Immature natural killer cell (primary cell): Measurements from ENCODE around the gene INPP5D. TPM values are rescaled to one million over a fixed set of nuclear protein-coding genes. Genes with fewer than 3 reads are reported as not detected.
"Not testable (repeated sequence)": the region's sequence is repeated elsewhere in the genome, so short reads cannot be mapped to it uniquely, and the experiment has no call there.

ENCODE experiments used
- DNase-seq, 3 donors: peaks; one replicate each; pipeline ENCODE4 v3.0.0; 2022; ENCODE audit warnings: mixed read lengths in 1 of 3
- H3K27ac Mint-ChIP-seq, 6 donors: one replicate each; pipeline ENCODE4 v1.8.0; 2020; ENCODE audit warnings: mixed read lengths in 6 of 6, mild to moderate bottlenecking in 5 of 6, inconsistent platforms in 4 of 6, moderate library complexity in 3 of 6
- H3K27me3 Mint-ChIP-seq, 3 donors: one replicate each; pipeline ENCODE4 v1.8.0; 2020 to 2021; ENCODE audit warnings: low read depth in 3 of 3, mild to moderate bottlenecking in 3 of 3, mixed read lengths in 3 of 3, moderate library complexity in 3 of 3, inconsistent platforms in 1 of 3
- H3K36me3 Mint-ChIP-seq, 3 donors: one replicate each; pipeline ENCODE4 v1.8.0; 2020; ENCODE audit warnings: mixed read lengths in 3 of 3, inconsistent platforms in 2 of 3, mild to moderate bottlenecking in 2 of 3
- H3K4me1 Mint-ChIP-seq, 2 donors: one replicate each; pipeline ENCODE4 v1.8.0; 2020; ENCODE audit warnings: inconsistent platforms in 2 of 2, mild to moderate bottlenecking in 2 of 2, mixed read lengths in 2 of 2, moderate library complexity in 1 of 2
- H3K4me3 Mint-ChIP-seq, 5 donors: one replicate each; pipeline ENCODE4 v1.8.0; 2020; ENCODE audit warnings: mild to moderate bottlenecking in 5 of 5, mixed read lengths in 5 of 5, inconsistent platforms in 3 of 5, moderate library complexity in 3 of 5
- H3K9me3 Mint-ChIP-seq, 6 donors: one replicate each; pipeline ENCODE4 v1.8.0; 2020; ENCODE audit warnings: mild to moderate bottlenecking in 6 of 6, mixed read lengths in 6 of 6, inconsistent platforms in 4 of 6, moderate library complexity in 3 of 6
- polyA plus RNA-seq, 3 donors: library from polyadenylated mRNA; unstranded; fragments of 300-500 nt; fragmentation: Illumina TruSeq; gene quantifications; one replicate each; pipeline ENCODE4 v1.2.3, GENCODE V29; 2021

The INPP5D gene
- polyA plus RNA-seq, 3 donors from 2014 or later, result 54.8 to 307 (median 73.5) TPM

DNA sequence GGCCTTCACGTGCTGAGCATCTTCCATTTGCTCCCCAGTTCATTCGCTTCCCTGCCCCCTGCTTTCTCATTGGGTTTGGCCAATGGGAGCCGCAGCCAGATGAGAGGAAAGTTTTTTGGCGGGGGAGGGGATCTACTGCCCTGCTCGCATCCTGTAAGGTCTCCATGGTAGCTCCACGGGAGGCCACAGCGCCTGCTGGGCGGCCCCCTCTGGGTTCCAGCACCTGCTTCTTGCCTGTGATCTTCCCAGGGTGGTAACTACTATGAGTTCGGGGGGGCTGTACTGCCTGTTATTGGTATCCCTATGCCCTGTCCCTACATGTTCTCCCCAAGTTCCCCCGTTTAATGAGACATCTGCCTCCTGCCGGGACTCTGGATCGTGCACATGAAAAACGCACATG lies 57.2 kb downstream of the INPP5D start:
- no peak for DNase-seq
- peaks cover 0 to 19% (median 17%) of the 10 kb centered on the region in 3 donors for H3K27me3 Mint-ChIP-seq
- peak overlapping the region; percentile 51 to 90 (median 76) for H3K27ac Mint-ChIP-seq
- no peaks in the 10 kb centered on the region for H3K9me3 Mint-ChIP-seq
- peaks cover 4 to 22% (median 5%) of the 10 kb centered on the region in 3 donors for H3K36me3 Mint-ChIP-seq
- H3K4me1 Mint-ChIP-seq, result peaks cover 89 to 97% of the 10 kb centered on the region in 2 donors
- H3K4me3 Mint-ChIP-seq, result peak overlapping the region in 4 of 5 donors; percentile 29 to 51 (median 44)

DNA sequence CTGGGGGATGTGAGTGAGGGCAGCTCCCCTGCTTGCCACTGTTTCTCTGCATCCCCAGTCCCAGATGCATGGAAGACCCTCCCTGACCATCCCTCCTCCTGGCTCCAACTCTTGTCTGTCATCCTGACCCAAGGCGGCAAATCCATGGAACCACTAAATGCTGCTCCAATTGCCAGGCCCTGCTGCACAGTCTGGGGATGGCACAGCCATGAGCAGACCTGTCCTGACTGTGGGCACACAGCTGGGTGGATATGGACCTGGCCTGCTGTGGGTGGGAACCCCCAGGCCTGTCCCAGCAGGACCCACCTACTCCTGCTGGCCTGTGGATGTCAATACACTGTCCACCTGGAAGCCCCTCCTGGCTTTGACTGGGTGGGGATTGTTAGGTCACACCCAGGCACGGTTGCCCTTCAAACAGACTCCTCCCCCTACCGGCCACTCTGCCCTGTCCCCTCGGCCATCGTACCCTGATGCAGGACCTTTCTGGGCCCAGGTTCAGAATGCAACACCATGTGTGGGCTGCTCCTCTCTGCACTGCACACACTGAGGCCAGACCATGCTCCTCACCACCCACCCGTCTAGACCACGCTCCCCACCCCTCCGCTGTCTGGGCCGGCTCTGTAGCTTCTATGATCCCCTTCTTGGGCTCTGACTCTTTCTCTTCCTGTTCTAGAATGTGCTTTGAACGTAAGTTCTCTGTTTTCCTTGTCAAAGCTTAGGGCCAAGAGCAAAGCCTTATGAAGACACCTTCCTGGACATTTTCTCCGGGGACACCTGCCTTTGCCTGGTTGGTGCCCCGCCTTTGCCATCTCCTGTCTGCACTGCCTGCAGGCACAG lies 57.9 kb downstream of the INPP5D start:
- Mint-ChIP-seq H3K27ac (peak overlapping the region; percentile 51 to 90 (median 84)), H3K4me3 (peak overlapping the region; percentile 13 to 61 (median 49)), H3K36me3 (peaks cover 9 to 25% (median 12%) of the 10 kb centered on the region in 3 donors), H3K4me1 (peaks cover 86 to 97% of the 10 kb centered on the region in 2 donors), H3K9me3 (no peaks in the 10 kb centered on the region), H3K27me3 (peaks cover 0 to 20% (median 19%) of the 10 kb centered on the region in 3 donors)
- no peak for DNase-seq

DNA sequence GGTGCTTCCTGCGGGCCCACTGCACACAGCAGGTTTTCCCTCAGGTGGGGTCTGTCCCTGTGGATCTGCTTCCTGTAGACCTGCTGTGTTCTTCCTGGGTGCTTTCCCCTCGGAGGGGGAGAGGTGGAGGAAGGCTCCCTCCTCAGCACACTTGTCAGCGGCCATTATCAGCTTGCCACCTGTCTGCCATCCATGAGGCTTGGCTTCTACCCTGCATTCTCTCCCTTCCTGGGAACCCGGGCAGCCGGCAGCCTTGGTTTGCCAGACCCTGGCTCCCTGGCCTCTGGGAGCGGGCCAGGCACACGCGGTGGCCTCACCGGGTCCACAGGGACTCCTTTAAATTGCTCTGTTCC lies 58.5 kb downstream of the INPP5D start:
- H3K4me1 Mint-ChIP-seq, result peaks cover 80 to 94% of the 10 kb centered on the region in 2 donors
- H3K27me3 Mint-ChIP-seq, result peaks cover 0 to 19% (median 14%) of the 10 kb centered on the region in 3 donors
- peak overlapping the region; percentile 51 to 90 (median 84) for H3K27ac Mint-ChIP-seq
- no peak for DNase-seq
- peaks cover 14 to 30% (median 17%) of the 10 kb centered on the region in 3 donors for H3K36me3 Mint-ChIP-seq
- H3K9me3 Mint-ChIP-seq, result no peaks in the 10 kb centered on the region
- peak overlapping the region; percentile 11 to 61 (median 39) for H3K4me3 Mint-ChIP-seq

DNA sequence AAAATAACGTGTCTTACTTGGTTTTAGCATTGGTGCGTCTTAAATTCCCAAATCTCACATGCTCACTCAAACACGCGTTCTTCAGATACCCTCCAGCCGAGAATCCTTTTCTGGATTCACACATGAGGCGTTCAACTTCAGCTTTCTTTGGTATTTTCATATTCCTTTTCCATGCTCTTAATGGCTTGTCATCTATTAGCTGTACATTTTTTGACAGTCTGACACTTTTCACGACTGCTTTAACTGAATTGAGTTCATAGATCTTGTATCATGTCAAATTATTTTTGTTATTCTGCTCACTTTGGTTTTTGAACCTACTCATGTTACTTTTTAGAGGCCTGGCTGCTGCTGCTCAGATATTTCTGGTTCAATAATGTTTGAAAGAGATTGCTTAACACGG lies 59.0 kb downstream of the INPP5D start:
- Mint-ChIP-seq H3K27ac (peak overlapping the region; percentile 51 to 90 (median 80)), H3K36me3 (peaks cover 16 to 32% (median 19%) of the 10 kb centered on the region in 3 donors), H3K9me3 (no peaks in the 10 kb centered on the region), H3K4me3 (peak overlapping the region in 3 of 5 donors; percentile 11 to 51 (median 22)), H3K4me1 (peaks cover 75 to 91% of the 10 kb centered on the region in 2 donors), H3K27me3 (peaks cover 0 to 21% (median 12%) of the 10 kb centered on the region in 3 donors)
- no peak for DNase-seq

DNA sequence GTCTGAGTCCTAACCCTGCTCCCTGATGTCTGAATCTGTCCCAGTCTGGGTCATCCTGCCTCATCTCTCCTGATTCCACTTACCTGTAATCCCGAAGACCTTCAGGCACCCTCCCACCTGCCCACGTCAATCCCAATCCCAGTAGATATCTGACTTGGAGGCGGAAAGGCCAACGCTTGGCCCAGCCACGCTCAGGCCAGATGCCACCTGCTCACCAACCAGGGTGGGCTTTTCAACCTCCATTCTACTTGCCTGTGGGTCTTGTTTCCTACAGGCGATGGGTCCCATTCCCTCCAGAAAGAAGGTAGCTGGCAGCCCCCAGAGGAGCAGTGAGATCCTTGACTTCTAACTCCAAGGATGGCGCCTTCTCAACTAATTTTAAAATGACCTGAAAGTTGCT lies 59.7 kb downstream of the INPP5D start:
- H3K4me1 Mint-ChIP-seq, result peaks cover 68 to 85% of the 10 kb centered on the region in 2 donors
- peaks cover 0 to 18% (median 9%) of the 10 kb centered on the region in 3 donors for H3K27me3 Mint-ChIP-seq
- H3K27ac Mint-ChIP-seq, result peak overlapping the region; percentile 6 to 90 (median 79)
- H3K36me3 Mint-ChIP-seq, result peaks cover 16 to 32% (median 19%) of the 10 kb centered on the region in 3 donors
- DNase-seq, result no peak
- no peaks in the 10 kb centered on the region for H3K9me3 Mint-ChIP-seq
- H3K4me3 Mint-ChIP-seq, result peak overlapping the region in 1 of 5 donors; percentile 51

DNA sequence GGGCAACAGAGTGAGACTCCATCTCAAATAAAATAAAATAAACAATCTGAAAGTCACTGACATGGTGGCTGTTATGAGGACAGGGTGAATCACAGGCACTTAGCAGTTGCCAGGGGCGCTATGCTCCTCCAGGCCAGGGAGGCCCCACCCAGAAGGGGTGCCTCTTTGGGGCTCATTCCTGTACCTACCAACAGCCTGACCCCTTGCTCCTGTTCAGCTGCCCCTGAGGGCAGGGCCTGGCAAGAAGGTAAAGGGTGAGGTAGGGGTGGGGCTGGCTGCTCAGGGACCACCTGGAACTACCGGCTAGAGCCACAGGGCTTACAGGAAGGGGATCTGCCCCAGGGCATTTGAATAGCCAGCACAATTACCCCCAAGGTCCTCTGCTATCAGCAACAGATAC lies 60.3 kb downstream of the INPP5D start:
- Mint-ChIP-seq H3K9me3 (no peaks in the 10 kb centered on the region), H3K4me1 (peaks cover 62 to 78% of the 10 kb centered on the region in 2 donors), H3K36me3 (peaks cover 16 to 32% (median 19%) of the 10 kb centered on the region in 3 donors), H3K27ac (peak overlapping the region in 5 of 6 donors; percentile 46 to 89 (median 80)), H3K4me3 (no peak overlapping the region), H3K27me3 (peaks cover 0 to 15% (median 8%) of the 10 kb centered on the region in 3 donors)
- no peak for DNase-seq

DNA sequence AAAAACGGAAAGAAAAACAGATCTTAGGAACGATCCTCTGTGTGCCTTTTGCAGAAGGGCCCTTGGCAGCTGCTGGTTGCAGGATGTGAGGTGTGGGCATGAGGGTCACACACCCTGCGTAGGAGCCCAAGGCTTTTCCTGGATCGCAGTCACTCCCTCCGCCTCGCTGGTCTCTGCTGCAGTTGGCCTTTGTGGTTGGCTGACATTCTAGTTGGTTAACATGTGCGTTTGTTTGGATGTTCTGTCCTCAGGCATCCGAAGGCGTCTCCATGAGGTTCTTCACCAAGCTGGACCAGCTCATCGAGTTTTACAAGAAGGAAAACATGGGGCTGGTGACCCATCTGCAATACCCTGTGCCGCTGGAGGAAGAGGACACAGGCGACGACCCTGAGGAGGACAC lies 61.7 kb downstream of the INPP5D start:
- no peak for DNase-seq
- peak overlapping the region in 5 of 6 donors; percentile 17 to 79 (median 45) for H3K27ac Mint-ChIP-seq
- peak overlapping the region in 1 of 5 donors; percentile 49 for H3K4me3 Mint-ChIP-seq
- H3K27me3 Mint-ChIP-seq, result peaks cover 0 to 12% (median 7%) of the 10 kb centered on the region in 3 donors
- peaks cover 52 to 70% of the 10 kb centered on the region in 2 donors for H3K4me1 Mint-ChIP-seq
- H3K9me3 Mint-ChIP-seq, result no peaks in the 10 kb centered on the region
- H3K36me3 Mint-ChIP-seq, result peaks cover 19 to 38% (median 20%) of the 10 kb centered on the region in 3 donors

DNA sequence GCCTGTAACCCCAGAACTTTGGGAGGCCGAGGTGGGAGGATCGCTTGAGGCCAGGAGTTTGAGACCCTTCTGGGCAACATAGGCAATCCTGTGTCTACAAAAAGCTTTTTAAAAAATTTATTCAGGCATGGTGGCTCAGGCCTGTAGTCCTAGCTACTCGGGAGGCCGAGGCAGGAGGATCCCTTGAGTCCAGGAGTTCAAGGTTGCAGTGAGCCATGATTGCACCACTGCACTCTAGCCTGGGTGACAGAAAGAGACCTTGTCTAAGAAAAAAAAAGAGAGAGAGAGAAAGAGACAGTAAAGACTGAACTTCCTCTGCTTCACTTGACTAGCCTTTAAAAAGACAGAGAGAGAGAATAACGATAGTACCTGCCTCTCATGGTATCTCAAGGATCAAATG lies 62.4 kb downstream of the INPP5D start:
- Mint-ChIP-seq H3K27me3 (peaks cover 0 to 10% (median 7%) of the 10 kb centered on the region in 3 donors), H3K4me3 (no peak overlapping the region), H3K27ac (peak overlapping the region in 5 of 6 donors; percentile 26 to 79 (median 39)), H3K4me1 (peaks cover 45 to 63% of the 10 kb centered on the region in 2 donors), H3K9me3 (no peaks in the 10 kb centered on the region), H3K36me3 (peaks cover 22 to 43% (median 25%) of the 10 kb centered on the region in 3 donors)
- DNase-seq, result no peak

DNA sequence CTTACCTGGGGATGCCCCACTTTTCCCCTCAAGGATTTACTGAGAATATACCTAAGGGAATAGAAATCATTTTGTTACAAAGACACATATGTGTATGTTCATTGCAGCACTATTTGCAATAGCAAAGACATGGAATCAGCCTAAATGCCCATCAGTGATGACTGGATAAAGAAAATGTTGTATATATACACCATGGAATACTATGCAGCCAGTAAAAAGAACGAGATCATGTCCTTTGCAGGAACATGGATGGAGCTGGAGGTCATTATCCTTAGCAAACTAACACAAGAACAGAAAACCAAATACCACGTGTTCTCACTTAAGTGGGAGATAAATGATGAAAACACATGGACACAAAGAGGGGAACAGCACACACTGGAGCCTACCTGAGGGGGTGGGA lies 63.4 kb downstream of the INPP5D start:
- H3K9me3 Mint-ChIP-seq, H3K27me3 Mint-ChIP-seq, H3K4me3 Mint-ChIP-seq, DNase-seq: not testable (repeated sequence)
- H3K36me3 Mint-ChIP-seq, result peaks cover 22 to 44% (median 25%) of the 10 kb centered on the region in 3 donors
- H3K27ac Mint-ChIP-seq, result peak overlapping the region in 3 of 6 donors; percentile 78 to 88 (median 84)
- peaks cover 38 to 53% of the 10 kb centered on the region in 2 donors for H3K4me1 Mint-ChIP-seq

DNA sequence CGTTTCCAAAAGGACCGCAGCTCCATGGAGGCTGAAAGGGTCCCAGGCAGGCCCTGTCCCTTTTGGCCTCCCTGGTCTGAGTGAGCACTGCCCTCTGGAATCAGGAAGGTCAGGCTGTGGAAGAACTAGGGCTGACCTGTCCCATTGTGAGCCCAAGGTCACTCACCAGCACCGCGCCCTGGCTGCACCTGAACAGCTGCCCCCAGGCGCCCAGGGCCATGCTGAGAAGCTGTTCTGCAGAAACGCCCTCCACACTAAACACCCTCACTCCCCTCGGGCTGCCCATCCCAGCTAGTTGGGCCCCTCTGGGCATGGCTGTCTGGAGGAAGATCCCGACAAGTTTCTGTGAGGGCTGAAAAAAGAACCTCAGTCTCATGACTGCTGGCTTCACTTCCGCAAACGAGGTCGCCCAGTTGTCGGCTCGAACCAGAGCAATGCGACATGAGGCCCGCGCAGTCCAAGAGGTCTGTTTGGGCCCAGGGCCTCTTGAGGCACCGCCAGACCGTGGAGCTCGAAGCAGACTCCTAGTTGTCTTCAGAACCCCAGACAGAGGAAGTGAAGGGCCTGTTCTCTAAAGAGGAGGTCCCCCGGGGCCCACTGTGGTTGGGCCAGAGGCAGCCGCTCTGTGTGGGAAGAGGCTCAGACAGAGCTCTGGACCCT lies 64.4 kb downstream of the INPP5D start:
- H3K4me3 Mint-ChIP-seq, result no peak overlapping the region
- peaks cover 35 to 48% of the 10 kb centered on the region in 2 donors for H3K4me1 Mint-ChIP-seq
- no peaks in the 10 kb centered on the region for H3K9me3 Mint-ChIP-seq
- peak overlapping the region in 2 of 6 donors; percentile 29 to 40 for H3K27ac Mint-ChIP-seq
- no peak for DNase-seq
- H3K27me3 Mint-ChIP-seq, result peaks cover 0 to 10% (median 5%) of the 10 kb centered on the region in 3 donors
- peaks cover 22 to 41% (median 25%) of the 10 kb centered on the region in 3 donors for H3K36me3 Mint-ChIP-seq

DNA sequence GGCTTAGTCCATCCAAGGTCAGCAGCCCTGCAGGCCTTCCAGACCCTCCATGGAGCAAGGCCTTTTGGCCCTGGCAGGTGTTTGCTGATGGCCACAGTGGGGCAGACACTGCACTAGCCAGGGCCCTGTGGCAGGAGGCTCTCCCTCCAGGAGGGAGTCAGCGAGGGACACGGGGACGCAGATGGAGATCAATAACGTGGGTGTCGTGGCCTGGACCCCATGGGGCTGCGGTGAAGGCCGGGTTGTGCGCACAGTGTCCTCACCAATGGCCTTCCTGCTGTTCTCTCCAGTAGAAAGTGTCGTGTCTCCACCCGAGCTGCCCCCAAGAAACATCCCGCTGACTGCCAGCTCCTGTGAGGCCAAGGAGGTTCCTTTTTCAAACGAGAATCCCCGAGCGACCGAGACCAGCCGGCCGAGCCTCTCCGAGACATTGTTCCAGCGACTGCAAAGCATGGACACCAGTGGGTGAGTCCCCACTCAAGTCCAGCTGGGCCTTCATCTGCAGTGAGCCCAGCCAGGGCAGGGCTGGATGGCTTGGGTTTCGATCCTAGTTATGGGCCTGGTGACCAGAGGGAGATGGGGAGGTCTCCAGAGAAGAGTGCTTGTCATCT lies 65.4 kb downstream of the INPP5D start:
- H3K27me3 Mint-ChIP-seq, result peaks cover 0 to 10% (median 5%) of the 10 kb centered on the region in 3 donors
- H3K9me3 Mint-ChIP-seq, result no peaks in the 10 kb centered on the region
- peak overlapping the region in 1 of 6 donors; percentile 43 for H3K27ac Mint-ChIP-seq
- no peak for DNase-seq
- H3K4me1 Mint-ChIP-seq, result peaks cover 35 to 48% of the 10 kb centered on the region in 2 donors
- H3K4me3 Mint-ChIP-seq, result no peak overlapping the region
- peaks cover 22 to 48% (median 30%) of the 10 kb centered on the region in 3 donors for H3K36me3 Mint-ChIP-seq

DNA sequence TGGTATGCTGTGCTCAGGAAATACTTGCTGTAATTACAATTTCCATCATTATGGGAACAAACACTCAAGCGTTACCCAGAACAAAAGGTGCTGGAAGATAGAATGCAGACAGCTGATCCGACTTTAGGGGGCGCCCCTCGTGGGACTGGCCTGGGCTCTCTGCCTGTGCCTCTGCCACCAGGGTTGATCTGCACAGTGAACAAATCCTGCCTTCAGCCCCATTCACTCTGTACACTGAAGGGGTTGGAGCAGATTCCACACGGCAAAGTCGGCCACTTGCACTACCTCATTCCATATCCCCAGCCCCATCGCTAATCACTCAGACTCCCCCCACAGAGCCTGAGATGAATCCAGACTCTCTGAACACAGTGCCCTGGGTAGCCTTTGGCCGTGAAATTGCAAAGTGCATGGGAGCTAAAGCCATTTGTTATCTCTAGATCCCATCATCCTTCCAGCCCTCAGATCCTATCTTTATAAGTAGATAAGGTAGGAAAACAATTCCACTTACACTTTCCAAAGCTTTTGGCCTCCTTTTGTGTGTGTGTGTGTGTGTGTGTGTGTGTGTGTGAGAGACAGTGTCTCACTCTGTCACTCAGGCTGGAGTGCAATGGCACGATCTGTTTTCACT lies 69.3 kb downstream of the INPP5D start:
- H3K9me3 Mint-ChIP-seq, result no peaks in the 10 kb centered on the region
- peaks cover 54% of the 10 kb centered on the region in 2 donors for H3K4me1 Mint-ChIP-seq
- peaks cover 0 to 7% (median 6%) of the 10 kb centered on the region in 3 donors for H3K27me3 Mint-ChIP-seq
- peak overlapping the region; percentile 75 to 87 (median 82) for H3K27ac Mint-ChIP-seq
- DNase-seq, result no peak
- peak overlapping the region in 2 of 5 donors; percentile 13 to 18 for H3K4me3 Mint-ChIP-seq
- peaks cover 24 to 57% (median 38%) of the 10 kb centered on the region in 3 donors for H3K36me3 Mint-ChIP-seq

DNA sequence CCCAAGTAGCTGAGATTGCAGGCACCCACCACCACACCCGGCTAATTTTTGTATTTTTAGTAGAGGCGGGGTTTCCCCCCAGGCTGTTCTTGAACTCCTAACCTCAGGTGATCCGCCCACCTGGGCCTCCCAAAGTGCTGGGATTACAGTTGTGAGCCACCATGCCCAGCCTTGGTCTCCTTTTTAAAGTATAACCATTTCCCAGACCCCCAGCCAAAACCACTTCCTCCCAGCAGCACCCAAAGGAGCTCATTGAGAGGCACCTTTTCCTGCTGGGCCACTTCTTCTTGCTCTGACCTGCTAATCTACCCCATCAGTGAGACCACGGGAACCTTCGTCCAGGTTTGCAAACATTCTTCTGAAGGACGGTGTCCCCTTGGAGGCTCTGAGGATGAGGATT lies 69.9 kb downstream of the INPP5D start:
- Mint-ChIP-seq H3K27me3 (peaks cover 0 to 10% (median 8%) of the 10 kb centered on the region in 3 donors), H3K27ac (peak overlapping the region; percentile 57 to 87 (median 82)), H3K4me3 (peak overlapping the region in 4 of 5 donors; percentile 14 to 55 (median 20)), H3K4me1 (peaks cover 57 to 59% of the 10 kb centered on the region in 2 donors), H3K36me3 (peaks cover 29 to 62% (median 42%) of the 10 kb centered on the region in 3 donors), H3K9me3 (no peaks in the 10 kb centered on the region)
- no peak for DNase-seq
